NCI-H2196 (cell line): Measurements from ENCODE around the gene PPP2R2C.

Experiments used
- DNase-seq: peaks from one replicate; lab custom pipeline; 2025; ENCODE audit not compliant: unreplicated experiment; lab: John Stamatoyannopoulos, UW

Gene PPP2R2C

DNA sequence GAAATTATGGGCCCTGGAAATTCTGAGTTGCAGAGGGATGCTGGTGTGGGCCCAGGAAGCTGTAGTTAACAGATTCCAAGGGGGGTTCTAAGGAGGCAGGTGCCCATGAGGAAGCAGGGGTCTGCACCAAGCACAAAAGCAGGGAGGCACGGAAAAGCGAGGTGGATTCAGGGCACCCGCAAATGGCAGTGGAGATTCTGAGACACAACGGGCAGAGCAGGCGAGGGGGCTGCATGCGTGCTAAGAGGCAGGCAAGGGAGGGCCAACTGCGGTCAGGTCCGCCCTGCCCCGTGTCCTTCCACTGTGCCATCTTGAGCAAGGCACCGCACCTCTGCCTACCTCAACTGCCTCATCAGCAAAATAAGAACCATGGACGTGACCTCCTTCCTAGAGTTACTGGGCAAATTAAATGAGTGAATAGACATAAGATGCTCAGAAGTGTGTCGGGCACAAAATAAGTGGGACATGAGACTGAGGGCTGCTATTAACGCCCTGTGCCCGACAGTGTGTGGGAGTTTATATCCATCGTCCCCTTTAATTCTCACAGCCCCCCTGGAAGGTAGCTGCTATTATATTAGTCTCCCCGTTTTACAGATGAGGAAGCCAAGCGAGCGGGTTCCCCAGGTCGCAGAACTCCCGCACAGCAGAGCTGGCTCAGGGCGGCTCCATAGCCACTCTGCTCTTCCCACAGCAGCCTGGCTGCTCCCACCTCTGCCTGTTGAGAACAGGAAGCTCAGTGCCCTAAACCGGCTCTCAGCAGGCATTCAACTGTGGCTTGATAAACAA lies 67.6 kb downstream of the PPP2R2C start:
- DNase-seq: no peak

DNA sequence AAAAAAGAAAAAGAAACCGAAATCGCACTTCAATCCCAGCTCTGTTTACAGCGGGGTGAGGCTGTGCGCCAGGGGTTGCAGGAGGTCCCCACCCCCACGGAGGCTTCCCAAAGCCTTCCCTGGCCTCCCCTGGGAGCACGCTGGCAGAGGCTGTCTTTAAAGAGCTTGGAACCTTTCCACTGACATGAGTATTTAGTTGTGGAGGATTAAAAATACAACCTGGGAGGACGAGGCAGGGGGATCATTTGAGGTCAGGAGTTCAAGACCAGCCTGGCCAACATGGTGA lies 69.1 kb downstream of the PPP2R2C start:
- DNase-seq: no peak

DNA sequence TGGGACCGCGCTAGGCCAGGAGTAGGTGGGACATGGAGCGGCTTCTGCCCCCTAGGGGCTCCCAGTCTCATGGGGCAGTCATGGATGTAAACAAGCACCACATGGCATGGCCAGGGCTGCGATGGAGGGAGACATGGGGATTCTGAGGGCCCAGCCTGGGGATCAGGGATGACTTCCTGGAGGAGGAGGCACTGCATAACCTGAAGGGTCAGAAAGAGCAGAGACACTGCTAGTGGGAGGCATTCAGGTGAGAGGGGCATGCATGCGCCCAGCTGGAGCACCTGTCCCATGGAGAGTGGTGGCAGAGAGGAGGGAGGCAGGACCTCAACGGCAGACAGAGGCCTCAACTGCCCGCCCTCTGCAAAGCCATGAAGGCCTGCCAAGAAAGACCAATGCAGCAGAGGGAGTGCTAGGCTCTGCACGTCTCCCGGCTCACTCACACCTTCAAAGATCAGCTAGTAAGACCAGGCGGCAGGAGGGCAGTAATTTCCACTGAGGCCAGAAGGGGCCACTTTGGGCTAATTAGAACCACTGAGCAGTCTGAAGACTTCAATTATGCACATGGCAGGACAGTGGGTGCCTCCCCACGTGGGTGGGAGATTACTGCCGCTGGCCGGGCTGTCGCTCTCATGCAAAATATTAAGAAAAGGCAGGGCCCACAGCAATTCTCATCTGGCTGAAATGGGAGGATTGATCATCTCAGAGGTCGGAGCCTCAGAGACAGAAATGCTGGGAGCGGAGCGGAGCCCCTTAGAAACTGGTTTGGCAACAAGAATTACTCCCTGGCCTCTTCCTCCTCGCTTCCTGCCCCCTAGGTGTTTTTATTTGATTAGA lies 69.6 kb downstream of the PPP2R2C start:
- DNase-seq: no peak

DNA sequence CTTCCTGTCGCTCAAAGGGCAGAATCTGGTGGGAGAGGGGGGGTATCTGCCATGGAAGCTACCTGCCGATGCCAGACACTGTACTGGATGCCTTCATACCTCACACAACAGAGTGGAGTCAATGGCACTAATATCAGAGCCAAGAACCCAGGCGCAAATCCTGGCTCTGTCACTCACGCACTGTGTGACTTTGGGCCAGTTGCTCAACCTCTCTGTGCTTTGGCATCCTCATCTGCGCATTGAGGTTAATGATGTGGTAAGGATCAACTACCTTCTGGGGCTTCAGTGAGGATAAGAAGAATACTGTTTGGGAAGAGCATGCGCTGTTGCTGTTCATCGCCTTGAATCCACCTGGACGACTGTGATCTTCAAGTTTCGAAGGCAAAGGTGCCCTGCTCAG lies 70.6 kb downstream of the PPP2R2C start:
- no peak for DNase-seq

GRCh38 chr4:6396696-6397236 lies 75.6 kb downstream of the PPP2R2C start:
- no peak for DNase-seq

- no peak for DNase-seq
Measured at GRCh38 chr4:6395466-6396228, 76.8 kb downstream of the PPP2R2C start.

DNA sequence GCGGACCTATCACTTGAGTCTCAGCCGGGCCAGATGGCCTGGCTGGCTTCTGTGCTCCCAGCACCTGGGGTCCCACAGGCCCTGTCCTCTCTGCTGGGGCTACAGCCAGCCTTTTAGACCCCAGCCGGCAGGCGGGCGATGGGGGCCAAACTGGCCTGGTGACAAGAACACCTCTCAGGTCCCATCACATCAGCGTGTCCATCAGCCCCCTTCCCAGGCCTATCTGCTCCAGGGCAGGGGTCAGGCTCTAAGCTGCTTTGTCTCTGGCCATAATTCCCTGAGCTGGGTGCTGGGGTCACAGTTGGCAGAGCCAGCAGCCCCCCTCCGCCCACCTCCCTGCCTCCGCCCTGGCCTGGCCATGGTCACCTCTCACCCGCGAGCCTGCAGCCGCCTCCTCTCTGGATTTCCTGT lies 77.7 kb downstream of the PPP2R2C start:
- DNase-seq: no peak

- DNase-seq: no peak
Measured at GRCh38 chr4:6393544-6394475, 78.6 kb downstream of the PPP2R2C start.

GRCh38 chr4:6393066-6393465 lies 79.3 kb downstream of the PPP2R2C start:
- DNase-seq: no peak

DNA sequence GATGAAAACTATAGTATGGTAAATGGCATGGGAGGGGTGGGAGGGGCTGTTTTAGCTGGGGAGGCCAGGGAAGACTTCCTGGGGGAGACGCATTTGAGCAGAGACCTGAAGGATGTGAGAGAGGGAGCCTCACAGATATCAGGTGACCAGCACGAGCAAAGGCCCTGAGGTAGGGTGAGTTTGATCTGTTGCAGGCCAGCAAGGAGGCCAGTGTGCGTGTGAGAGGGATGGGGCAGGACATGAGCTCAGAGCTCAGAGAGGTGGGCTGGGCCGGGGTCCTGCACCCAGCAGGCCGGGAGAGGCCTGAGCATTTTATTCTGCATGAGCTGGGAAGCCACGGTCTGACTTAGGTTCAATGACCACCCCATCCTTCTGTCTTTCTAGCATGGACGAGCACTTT lies 80.0 kb downstream of the PPP2R2C start:
- no peak for DNase-seq

GRCh38 chr4:6391852-6392188 lies 80.6 kb downstream of the PPP2R2C start:
- no peak for DNase-seq

- DNase-seq: no peak
Measured at GRCh38 chr4:6391186-6391851, 81.1 kb downstream of the PPP2R2C start.

DNA sequence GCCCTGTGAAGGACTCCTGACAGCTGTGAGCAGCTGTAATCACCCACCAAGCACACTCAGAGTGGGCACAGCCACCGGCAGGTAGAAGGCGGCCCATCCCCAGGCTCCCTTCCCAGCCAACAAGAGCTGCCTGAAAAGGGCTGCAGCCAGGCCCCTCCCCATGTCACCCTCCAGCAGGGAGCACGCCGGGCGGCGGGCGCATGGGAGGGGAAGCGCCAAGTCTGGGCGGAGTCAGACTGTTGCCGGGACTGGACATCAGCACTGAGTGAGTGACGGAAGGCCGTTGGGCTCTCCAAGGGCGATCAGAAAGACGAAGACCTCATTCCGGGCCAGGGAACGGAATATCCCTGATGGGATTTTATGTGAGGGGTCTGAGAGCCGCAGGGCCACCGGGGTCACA lies 82.1 kb downstream of the PPP2R2C start:
- no peak for DNase-seq

DNA sequence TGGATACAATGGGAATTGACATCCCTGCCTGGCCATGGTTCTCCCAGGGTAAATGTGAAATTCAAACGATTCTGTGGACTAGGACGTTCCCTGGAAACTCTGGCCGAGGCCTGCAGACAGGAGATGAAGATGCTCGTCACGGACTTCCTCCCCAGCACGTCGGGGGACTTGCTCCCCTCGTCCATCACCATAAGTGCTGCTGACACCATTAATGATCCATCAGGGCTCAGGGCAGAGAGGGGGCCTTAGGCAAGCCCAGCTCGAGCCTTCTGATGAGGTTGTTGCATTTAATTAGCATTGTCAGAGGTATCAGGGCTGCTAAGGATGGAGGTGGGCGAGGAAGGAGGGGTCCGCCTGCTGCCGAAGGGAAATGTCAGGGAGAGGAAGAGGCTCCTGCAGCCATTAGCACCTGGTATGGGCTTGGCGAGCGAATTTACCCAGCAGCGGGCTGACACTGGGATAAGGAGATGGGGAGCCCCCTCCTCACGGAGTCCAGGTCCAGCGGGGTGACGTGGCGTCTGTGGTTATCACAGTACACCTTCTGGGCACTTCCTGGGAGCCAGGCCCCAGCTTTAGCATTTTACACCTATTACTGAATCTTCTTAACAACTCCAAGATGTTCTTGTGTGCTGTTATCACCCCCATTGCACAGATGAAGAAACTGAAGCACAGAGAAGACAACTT lies 83.1 kb downstream of the PPP2R2C start:
- no peak for DNase-seq

DNA sequence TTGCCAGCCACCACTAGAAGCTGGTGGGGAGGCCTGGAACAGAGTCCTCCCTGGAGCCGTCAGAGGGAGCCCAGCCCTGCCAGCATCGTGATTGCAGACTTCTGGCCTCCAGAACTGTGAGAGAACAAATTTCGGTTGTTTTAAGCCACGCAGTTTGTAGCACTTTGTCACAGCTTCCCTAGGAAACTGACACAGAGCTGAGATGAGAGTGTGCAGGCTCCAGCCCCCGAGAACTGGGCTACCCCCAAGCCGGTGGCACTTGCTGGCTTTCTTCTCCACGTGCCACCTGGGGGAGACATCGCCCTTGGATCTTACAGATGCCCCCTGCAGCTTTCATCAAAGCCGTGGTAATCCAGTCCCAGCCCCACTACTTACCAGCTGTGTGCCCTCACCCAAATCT lies 83.7 kb downstream of the PPP2R2C start:
- no peak for DNase-seq

DNA sequence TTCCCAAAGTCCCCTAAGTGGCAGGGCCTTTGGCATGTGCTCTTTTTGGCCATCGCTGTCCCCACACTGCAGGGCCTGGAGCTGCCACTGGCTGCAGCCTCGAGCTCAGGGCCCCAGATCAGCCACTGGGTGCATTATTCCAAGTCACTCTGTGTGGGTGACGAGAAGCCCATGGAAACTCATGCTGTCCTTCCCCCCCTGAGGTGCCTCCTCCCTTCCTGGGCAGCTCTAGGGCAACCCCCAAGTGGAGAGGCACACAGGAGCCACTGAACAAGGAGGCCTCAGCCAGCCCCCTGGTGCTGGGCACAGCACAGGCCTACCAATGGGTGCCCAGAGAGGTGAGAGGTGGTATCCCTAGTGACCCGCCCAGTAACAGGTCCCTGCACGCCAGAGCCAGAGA lies 84.5 kb downstream of the PPP2R2C start:
- DNase-seq: no peak

GRCh38 chr4:6386091-6386490 lies 86.3 kb downstream of the PPP2R2C start:
- no peak for DNase-seq

- DNase-seq: no peak
Measured at GRCh38 chr4:6385288-6385687, 87.1 kb downstream of the PPP2R2C start.

- DNase-seq: no peak
Measured at GRCh38 chr4:6384541-6384940, 87.9 kb downstream of the PPP2R2C start.

GRCh38 chr4:6383929-6384328 lies 88.5 kb downstream of the PPP2R2C start:
- DNase-seq: no peak
